Neural cell (in vitro differentiated cells): ENCODE results near the gene HNRNPR. TPM values are rescaled to one million over a fixed set of nuclear protein-coding genes. Genes with fewer than 3 reads are reported as not detected.

ENCODE experiments used
- H2AFZ ChIP-seq: fragments of 200-600, 300-800 bp; sonication (generic), shearing (Covaris generic); 2 replicates; pipeline ENCODE4 v1.6.0; 2014; ENCODE audit warnings: low read depth, mild to moderate bottlenecking, antibody characterized with exemption, low read length, moderate library complexity
- H3F3A ChIP-seq: fragments of 200-600 bp; shearing (Covaris generic); 2 replicates; pipeline ENCODE4 v1.6.1; 2016; ENCODE audit warnings: mild to moderate bottlenecking, moderate library complexity, mixed read lengths, antibody characterized with exemption, low read length; ENCODE audit not compliant: insufficient read depth, poor library complexity, severe bottlenecking
- H3K27ac ChIP-seq: fragments of 200-600, 300-800 bp; sonication (generic), shearing (Covaris generic); 2 replicates; pipeline ENCODE4 v1.5.1; 2014; ENCODE audit warnings: mild to moderate bottlenecking, low read length, moderate library complexity
- H3K27me3 ChIP-seq: fragments of 300-800, 200-600 bp; sonication (generic), shearing (Covaris generic); 2 replicates; pipeline ENCODE4 v1.6.0; 2014; ENCODE audit warnings: mild to moderate bottlenecking, low read depth, low read length, moderate library complexity; ENCODE audit not compliant: insufficient read depth
- H3K36me3 ChIP-seq: fragments of 300-800, 200-600 bp; sonication (generic), shearing (Covaris generic); 2 replicates; pipeline ENCODE4 v1.5.1; 2014; ENCODE audit warnings: mild to moderate bottlenecking, antibody characterized with exemption, low read length, moderate library complexity; ENCODE audit not compliant: insufficient read depth
- H3K4me2 ChIP-seq: fragments of 300-800, 200-600 bp; sonication (generic), shearing (Covaris generic); 2 replicates; pipeline ENCODE4 v1.6.0; 2014; ENCODE audit warnings: mild to moderate bottlenecking, low read length
- H3K4me3 ChIP-seq: fragments of 300-800, 200-600 bp; sonication (generic), shearing (Covaris generic); 2 replicates; pipeline ENCODE4 v1.5.1; 2014; ENCODE audit warnings: mild to moderate bottlenecking, low read length, moderate library complexity
- H3K79me2 ChIP-seq: fragments of 200-600 bp; shearing (Covaris generic); replicated peaks from 2 replicates; pipeline ENCODE4 v1.6.0; 2014; ENCODE audit warnings: mild to moderate bottlenecking, low read length, moderate library complexity; ENCODE audit not compliant: insufficient read depth
- H3K9ac ChIP-seq: fragments of 300-800, 200-600 bp; sonication (generic), shearing (Covaris generic); 2 replicates; pipeline ENCODE4 v1.6.1; 2016; ENCODE audit warnings: mild to moderate bottlenecking, low read length, mixed read lengths
- H3K9me2 ChIP-seq: fragments of 200-600 bp; shearing (Covaris generic); 2 replicates; pipeline ENCODE4 v1.6.1; 2016; ENCODE audit warnings: mild to moderate bottlenecking, low read length, mixed read lengths; ENCODE audit not compliant: insufficient read depth
- H3K9me3 ChIP-seq: fragments of 200-600, 300-800 bp; sonication (generic), shearing (Covaris generic); 2 replicates; pipeline ENCODE4 v1.6.1; 2016; ENCODE audit warnings: mild to moderate bottlenecking, mixed run types, low read length, moderate library complexity, mixed read lengths
- H4K20me1 ChIP-seq: fragments of 200-600 bp; shearing (Covaris generic); 2 replicates; pipeline ENCODE4 v1.6.1; 2016; ENCODE audit warnings: mild to moderate bottlenecking, mixed run types; ENCODE audit not compliant: insufficient read depth
- EP300 ChIP-seq: fragments of 450-650 bp; conservative IDR thresholded peaks from 2 replicates; pipeline ENCODE4 v1.6.1; 2014; ENCODE audit warnings: antibody characterized with exemption, mild to moderate bottlenecking, moderate library complexity; ENCODE audit not compliant: poor library complexity, severe bottlenecking
- EZH2 ChIP-seq: fragments of 200-600, 300-800 bp; shearing (Covaris generic), sonication (generic); IDR thresholded peaks from 2 replicates; pipeline ENCODE4 v1.6.1; 2014; ENCODE audit warnings: antibody characterized with exemption, low read length, borderline replicate concordance, mild to moderate bottlenecking; ENCODE audit not compliant: insufficient read depth, poor library complexity, severe bottlenecking
- MXI1 ChIP-seq: fragments of 450-650 bp; conservative IDR thresholded peaks from 2 replicates; pipeline ENCODE4 v1.6.1; 2014; ENCODE audit warnings: antibody characterized with exemption, mild to moderate bottlenecking; ENCODE audit not compliant: poor library complexity, severe bottlenecking
- POLR2AphosphoS5 ChIP-seq: IDR thresholded peaks from 2 replicates; pipeline ENCODE4 v1.6.1; 2012
- RAD21 ChIP-seq: fragments of 450-650 bp; conservative IDR thresholded peaks from 2 replicates; pipeline ENCODE4 v1.6.1; 2014; ENCODE audit warnings: antibody characterized with exemption, mild to moderate bottlenecking, moderate library complexity
- SMC3 ChIP-seq: fragments of 450-650 bp; conservative IDR thresholded peaks from 2 replicates; pipeline ENCODE4 v1.6.1; 2014; ENCODE audit warnings: antibody characterized with exemption, mild to moderate bottlenecking, moderate library complexity; ENCODE audit not compliant: poor library complexity
- TAF1 ChIP-seq: IDR thresholded peaks from 2 replicates; pipeline ENCODE4 v1.6.1; 2012; ENCODE audit warnings: low read depth
- polyA plus RNA-seq: library from polyadenylated mRNA; depleted of rRNA; stranded (reverse); fragments of >200 nt; gene quantifications from 2 replicates; pipeline ENCODE4 v1.2.3, GENCODE V29; 2014
- TF ChIP-seq, protein P1 (sequence below): IDR thresholded peaks from 2 replicates; pipeline ENCODE4 v1.6.1; 2012; ENCODE audit warnings: borderline replicate concordance
- TF ChIP-seq, protein P2 (sequence below): fragments of 450-650 bp; IDR thresholded peaks from 2 replicates; pipeline ENCODE4 v1.5.1; 2014; ENCODE audit warnings: antibody characterized with exemption, mild to moderate bottlenecking, moderate library complexity; ENCODE audit not compliant: poor library complexity, severe bottlenecking

Gene HNRNPR
- polyA plus RNA-seq, 1 donor from 2014 or later: 345 TPM

DNA sequence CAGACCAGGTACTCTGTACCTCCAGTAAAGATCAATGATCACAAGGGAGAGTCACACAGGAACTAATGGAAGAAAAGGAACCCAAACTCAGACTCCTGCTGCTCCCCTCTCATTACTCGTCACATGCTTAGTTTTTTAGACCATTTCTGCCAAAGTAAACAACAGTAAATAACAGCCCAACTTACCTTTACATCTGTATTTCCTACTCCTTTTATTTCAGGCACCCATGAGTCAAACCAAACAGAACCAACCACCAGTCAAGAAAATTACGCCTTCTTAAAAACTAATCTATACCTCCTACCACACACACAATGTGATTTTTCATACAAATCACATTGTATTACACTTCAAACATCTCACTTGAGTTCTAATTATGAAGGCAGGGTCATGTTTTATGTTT is 65.4 kb downstream of the HNRNPR start:
- Histone ChIP-seq H3K4me2 (no peak overlapping the region), H3K36me3 (peaks cover 7% of the 10 kb centered on the region), H3K9ac (no peak overlapping the region), H3K27ac (no peak overlapping the region), H3K27me3 (no peaks in the 10 kb centered on the region), H3F3A (no peaks in the 10 kb centered on the region), H2AFZ (no peak overlapping the region), H3K79me2 (no peaks in the 10 kb centered on the region), H3K4me3 (no peak overlapping the region), H3K9me3 (no peaks in the 10 kb centered on the region), H3K9me2 (no peaks in the 10 kb centered on the region), H4K20me1 (no peaks in the 10 kb centered on the region)
- TF ChIP-seq POLR2AphosphoS5 (no peak), RAD21 (no peak), TAF1 (no peak), EZH2 (no peak), SMC3 (no peak), EP300 (no peak), MXI1 (no peak)
- TF ChIP-seq, protein P1, sequence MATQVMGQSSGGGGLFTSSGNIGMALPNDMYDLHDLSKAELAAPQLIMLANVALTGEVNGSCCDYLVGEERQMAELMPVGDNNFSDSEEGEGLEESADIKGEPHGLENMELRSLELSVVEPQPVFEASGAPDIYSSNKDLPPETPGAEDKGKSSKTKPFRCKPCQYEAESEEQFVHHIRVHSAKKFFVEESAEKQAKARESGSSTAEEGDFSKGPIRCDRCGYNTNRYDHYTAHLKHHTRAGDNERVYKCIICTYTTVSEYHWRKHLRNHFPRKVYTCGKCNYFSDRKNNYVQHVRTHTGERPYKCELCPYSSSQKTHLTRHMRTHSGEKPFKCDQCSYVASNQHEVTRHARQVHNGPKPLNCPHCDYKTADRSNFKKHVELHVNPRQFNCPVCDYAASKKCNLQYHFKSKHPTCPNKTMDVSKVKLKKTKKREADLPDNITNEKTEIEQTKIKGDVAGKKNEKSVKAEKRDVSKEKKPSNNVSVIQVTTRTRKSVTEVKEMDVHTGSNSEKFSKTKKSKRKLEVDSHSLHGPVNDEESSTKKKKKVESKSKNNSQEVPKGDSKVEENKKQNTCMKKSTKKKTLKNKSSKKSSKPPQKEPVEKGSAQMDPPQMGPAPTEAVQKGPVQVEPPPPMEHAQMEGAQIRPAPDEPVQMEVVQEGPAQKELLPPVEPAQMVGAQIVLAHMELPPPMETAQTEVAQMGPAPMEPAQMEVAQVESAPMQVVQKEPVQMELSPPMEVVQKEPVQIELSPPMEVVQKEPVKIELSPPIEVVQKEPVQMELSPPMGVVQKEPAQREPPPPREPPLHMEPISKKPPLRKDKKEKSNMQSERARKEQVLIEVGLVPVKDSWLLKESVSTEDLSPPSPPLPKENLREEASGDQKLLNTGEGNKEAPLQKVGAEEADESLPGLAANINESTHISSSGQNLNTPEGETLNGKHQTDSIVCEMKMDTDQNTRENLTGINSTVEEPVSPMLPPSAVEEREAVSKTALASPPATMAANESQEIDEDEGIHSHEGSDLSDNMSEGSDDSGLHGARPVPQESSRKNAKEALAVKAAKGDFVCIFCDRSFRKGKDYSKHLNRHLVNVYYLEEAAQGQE: no peak
- TF ChIP-seq, protein P2, sequence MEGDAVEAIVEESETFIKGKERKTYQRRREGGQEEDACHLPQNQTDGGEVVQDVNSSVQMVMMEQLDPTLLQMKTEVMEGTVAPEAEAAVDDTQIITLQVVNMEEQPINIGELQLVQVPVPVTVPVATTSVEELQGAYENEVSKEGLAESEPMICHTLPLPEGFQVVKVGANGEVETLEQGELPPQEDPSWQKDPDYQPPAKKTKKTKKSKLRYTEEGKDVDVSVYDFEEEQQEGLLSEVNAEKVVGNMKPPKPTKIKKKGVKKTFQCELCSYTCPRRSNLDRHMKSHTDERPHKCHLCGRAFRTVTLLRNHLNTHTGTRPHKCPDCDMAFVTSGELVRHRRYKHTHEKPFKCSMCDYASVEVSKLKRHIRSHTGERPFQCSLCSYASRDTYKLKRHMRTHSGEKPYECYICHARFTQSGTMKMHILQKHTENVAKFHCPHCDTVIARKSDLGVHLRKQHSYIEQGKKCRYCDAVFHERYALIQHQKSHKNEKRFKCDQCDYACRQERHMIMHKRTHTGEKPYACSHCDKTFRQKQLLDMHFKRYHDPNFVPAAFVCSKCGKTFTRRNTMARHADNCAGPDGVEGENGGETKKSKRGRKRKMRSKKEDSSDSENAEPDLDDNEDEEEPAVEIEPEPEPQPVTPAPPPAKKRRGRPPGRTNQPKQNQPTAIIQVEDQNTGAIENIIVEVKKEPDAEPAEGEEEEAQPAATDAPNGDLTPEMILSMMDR: no peak

DNA sequence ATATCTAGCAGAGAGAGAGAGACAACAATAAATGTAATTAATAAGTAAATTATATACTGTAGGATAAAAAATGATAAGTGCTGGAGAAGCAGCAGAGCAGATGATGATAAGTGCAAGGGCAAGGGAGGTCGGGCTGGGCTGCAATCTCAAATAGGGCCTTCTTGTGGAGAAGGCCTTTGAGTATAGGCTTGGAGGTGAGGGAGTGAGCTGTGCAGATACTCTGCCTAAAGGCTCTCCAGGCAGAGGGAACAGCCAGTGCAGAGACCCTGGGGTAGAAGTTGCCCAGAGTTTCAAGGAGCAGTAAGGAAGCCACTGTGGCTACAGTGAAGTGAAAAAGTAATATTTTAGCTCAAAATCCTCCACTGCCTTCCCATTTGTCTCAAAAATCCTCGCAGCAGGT is 67.6 kb downstream of the HNRNPR start:
- no peaks in the 10 kb centered on the region for H3F3A ChIP-seq
- H3K9me2 ChIP-seq: no peaks in the 10 kb centered on the region
- H3K27me3 ChIP-seq: no peaks in the 10 kb centered on the region
- no peaks in the 10 kb centered on the region for H4K20me1 ChIP-seq
- TF ChIP-seq SMC3 (no peak), MXI1 (no peak), TAF1 (no peak), EZH2 (no peak), EP300 (no peak), RAD21 (no peak)
- TF ChIP-seq, protein P1: no peak
- TF ChIP-seq, protein P2: no peak
- H3K9ac ChIP-seq: no peak overlapping the region
- H3K36me3 ChIP-seq: no peaks in the 10 kb centered on the region
- no peak overlapping the region for H3K27ac ChIP-seq
- H3K9me3 ChIP-seq: no peaks in the 10 kb centered on the region
- H3K4me3 ChIP-seq: no peak overlapping the region
- no peaks in the 10 kb centered on the region for H3K79me2 ChIP-seq
- H3K4me2 ChIP-seq: no peak overlapping the region
- no peak overlapping the region for H2AFZ ChIP-seq
